Loucy (cell line): ENCODE data around the gene NFASC.

Source experiments
- H2AFZ ChIP-seq: fragments of 200-600 bp; sonication (generic); 2 replicates; pipeline ENCODE4 v1.6.0; 2016; ENCODE audit warnings: antibody characterized with exemption, mild to moderate bottlenecking, low read length, moderate library complexity
- H3F3A ChIP-seq: fragments of 200-600 bp; 2 replicates; pipeline ENCODE4 v1.6.0; 2016; ENCODE audit warnings: antibody characterized with exemption, low read depth, mild to moderate bottlenecking
- H3K27me3 ChIP-seq: fragments of 200-600 bp; sonication (generic); 2 replicates; pipeline ENCODE4 v1.6.1; 2014; ENCODE audit warnings: low read length, mild to moderate bottlenecking; ENCODE audit not compliant: insufficient read depth, poor library complexity, severe bottlenecking
- H3K36me3 ChIP-seq: fragments of 200-600 bp; sonication (generic); 2 replicates; pipeline ENCODE4 v1.6.1; 2016; ENCODE audit warnings: low read length; ENCODE audit not compliant: insufficient read depth
- H3K4me1 ChIP-seq: fragments of 200-600 bp; sonication (generic); 2 replicates; pipeline ENCODE4 v1.5.1; 2014; ENCODE audit warnings: low read length, mild to moderate bottlenecking; ENCODE audit not compliant: insufficient read depth, poor library complexity, severe bottlenecking
- H3K4me2 ChIP-seq: fragments of 200-600 bp; sonication (generic); 2 replicates; pipeline ENCODE4 v1.6.0; 2014; ENCODE audit warnings: antibody characterized with exemption, low read length, low read depth, mild to moderate bottlenecking; ENCODE audit not compliant: poor library complexity, severe bottlenecking
- H3K4me3 ChIP-seq: fragments of 200-600 bp; sonication (generic); 2 replicates; pipeline ENCODE4 v1.5.1; 2014; ENCODE audit warnings: low read length, mild to moderate bottlenecking, mixed read lengths; ENCODE audit not compliant: poor library complexity, severe bottlenecking
- H3K79me2 ChIP-seq: fragments of 200-600 bp; sonication (generic); 2 replicates; pipeline ENCODE4 v1.6.1; 2014; ENCODE audit warnings: low read length; ENCODE audit not compliant: insufficient read depth
- H3K9ac ChIP-seq: fragments of 200-600 bp; sonication (generic); 2 replicates; pipeline ENCODE4 v1.6.0; 2014; ENCODE audit warnings: mild to moderate bottlenecking, low read depth, low read length, moderate library complexity; ENCODE audit not compliant: poor library complexity, severe bottlenecking
- H3K9me2 ChIP-seq: fragments of 200-600 bp; sonication (generic); replicated peaks from 2 replicates; pipeline ENCODE4 v1.6.1; 2016; ENCODE audit warnings: low read depth, low read length, mixed read lengths
- H3K9me3 ChIP-seq: fragments of 200-600 bp; sonication (generic); 2 replicates; pipeline ENCODE4 v1.6.1; 2014; ENCODE audit warnings: mild to moderate bottlenecking, antibody characterized with exemption, low read length, low read depth; ENCODE audit not compliant: insufficient read depth
- H4K20me1 ChIP-seq: fragments of 200-600 bp; sonication (generic); 2 replicates; pipeline ENCODE4 v1.6.0; 2014; ENCODE audit warnings: antibody characterized with exemption, low read length, mild to moderate bottlenecking; ENCODE audit not compliant: insufficient read depth, poor library complexity, severe bottlenecking
- CTCF ChIP-seq: fragments of 200-600 bp; sonication (generic); conservative IDR thresholded peaks from 2 replicates; pipeline ENCODE4 v1.5.1; 2014; ENCODE audit warnings: mild to moderate bottlenecking, antibody characterized with exemption, low read length
- EZH2phosphoT487 ChIP-seq: fragments of 200-600 bp; IDR thresholded peaks from 2 replicates; pipeline ENCODE4 v1.6.1; 2018; ENCODE audit warnings: antibody characterized with exemption, mild to moderate bottlenecking, moderate library complexity, borderline replicate concordance

NFASC gene

GRCh38 chr1:204958317-204959307 is 88.0 kb downstream of the NFASC start:
- no peaks in the 10 kb centered on the region for H3K9me3 ChIP-seq
- H2AFZ ChIP-seq = no peak overlapping the region
- H3F3A ChIP-seq = no peaks in the 10 kb centered on the region
- no peak overlapping the region for H3K4me3 ChIP-seq
- H3K79me2 ChIP-seq = no peaks in the 10 kb centered on the region
- H3K27me3 ChIP-seq = no peaks in the 10 kb centered on the region
- H3K9ac ChIP-seq = no peak overlapping the region
- no peaks in the 10 kb centered on the region for H3K36me3 ChIP-seq
- no peak for TF ChIP-seq CTCF
- no peak for TF ChIP-seq EZH2phosphoT487
- H3K4me1 ChIP-seq = no peaks in the 10 kb centered on the region
- H3K4me2 ChIP-seq = no peak overlapping the region
- no peaks in the 10 kb centered on the region for H3K9me2 ChIP-seq
- H4K20me1 ChIP-seq = no peaks in the 10 kb centered on the region

DNA sequence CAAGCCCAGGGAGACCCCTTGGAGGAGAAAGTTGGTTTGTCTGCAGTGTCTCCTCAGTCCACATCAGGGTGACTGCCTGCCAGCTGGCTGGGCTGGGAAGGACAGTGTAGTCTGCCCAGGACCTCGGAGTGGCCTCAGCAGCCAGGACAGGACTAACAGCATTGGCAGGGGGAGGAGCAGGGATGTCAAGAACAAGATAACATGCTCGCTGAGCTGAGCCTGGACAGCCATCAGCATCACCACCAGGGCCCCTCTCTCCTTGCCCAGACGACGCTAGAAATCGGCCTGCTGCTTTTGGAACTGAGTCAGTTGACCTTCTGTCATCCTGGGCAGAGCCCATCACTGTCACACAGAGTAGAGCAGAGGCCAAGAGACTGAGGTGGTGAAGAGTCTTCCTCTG is 88.7 kb downstream of the NFASC start:
- Histone ChIP-seq H3K9ac (no peak overlapping the region), H3K9me2 (no peaks in the 10 kb centered on the region), H3K4me3 (no peak overlapping the region), H3F3A (no peaks in the 10 kb centered on the region), H3K9me3 (no peaks in the 10 kb centered on the region), H3K36me3 (no peaks in the 10 kb centered on the region), H3K4me2 (no peak overlapping the region), H4K20me1 (no peaks in the 10 kb centered on the region), H3K4me1 (no peaks in the 10 kb centered on the region), H3K79me2 (no peaks in the 10 kb centered on the region), H3K27me3 (no peaks in the 10 kb centered on the region), H2AFZ (no peak overlapping the region)
- TF ChIP-seq EZH2phosphoT487 (no peak), CTCF (no peak)

DNA sequence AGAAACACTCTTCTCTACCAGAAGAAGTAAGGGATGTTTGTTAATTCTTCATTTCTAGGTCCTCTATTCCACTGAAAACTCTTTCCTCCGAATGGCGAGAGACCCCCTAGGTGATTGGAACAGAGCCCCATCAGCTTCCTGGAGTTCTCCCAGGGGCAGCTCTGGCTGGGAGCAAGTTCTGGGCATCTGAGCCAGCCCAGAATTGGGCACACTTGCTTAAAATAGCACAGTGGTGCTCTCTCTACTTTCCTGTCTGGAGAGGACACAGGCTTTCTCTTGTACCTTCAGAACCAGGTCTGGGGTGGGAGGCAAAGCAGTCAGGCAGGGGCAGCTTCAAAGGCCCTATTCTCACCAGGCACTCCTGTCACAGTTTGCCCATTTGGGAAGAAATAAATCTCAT is 89.2 kb downstream of the NFASC start:
- no peaks in the 10 kb centered on the region for H3K79me2 ChIP-seq
- H3K9me2 ChIP-seq = no peaks in the 10 kb centered on the region
- no peaks in the 10 kb centered on the region for H3F3A ChIP-seq
- H3K4me1 ChIP-seq = no peaks in the 10 kb centered on the region
- H3K4me2 ChIP-seq = no peak overlapping the region
- H3K4me3 ChIP-seq = no peak overlapping the region
- no peaks in the 10 kb centered on the region for H3K27me3 ChIP-seq
- no peaks in the 10 kb centered on the region for H3K9me3 ChIP-seq
- no peak overlapping the region for H2AFZ ChIP-seq
- H3K36me3 ChIP-seq = no peaks in the 10 kb centered on the region
- TF ChIP-seq CTCF (no peak), EZH2phosphoT487 (no peak)
- no peaks in the 10 kb centered on the region for H4K20me1 ChIP-seq
- no peak overlapping the region for H3K9ac ChIP-seq
